Vagina (tissue), 2 donors: ENCODE results near the gene RRAD.

Experiments
- CTCF ChIP-seq, 3 experiments: fragments of 450-650 bp in 2 of 3; fragments of 200-600 bp in 1 of 3; sonication (generic) in 1 of 3; IDR thresholded peaks; one replicate each; pipeline ENCODE4 v1.5.1; 2017 to 2019; ENCODE audit warnings: antibody characterized with exemption in 3 of 3, mild to moderate bottlenecking in 2 of 3, moderate library complexity in 2 of 3
- POLR2A ChIP-seq, 2 donors: fragments of 450-650 bp; IDR thresholded peaks; one replicate each; pipeline ENCODE4 v1.6.1; 2017; ENCODE audit warnings: antibody characterized with exemption in 2 of 2, mild to moderate bottlenecking in 2 of 2, moderate library complexity in 2 of 2

- TF ChIP-seq CTCF (IDR thresholded peaks at IDR 0.05) (no peak), POLR2A (IDR thresholded peaks at IDR 0.05) (no peak)
Observed at GRCh38 chr16:66939366-66939765, 14.0 kb upstream of the RRAD start.
